ENCODE results near the gene SMIM45.

SMIM45 gene

DNA sequence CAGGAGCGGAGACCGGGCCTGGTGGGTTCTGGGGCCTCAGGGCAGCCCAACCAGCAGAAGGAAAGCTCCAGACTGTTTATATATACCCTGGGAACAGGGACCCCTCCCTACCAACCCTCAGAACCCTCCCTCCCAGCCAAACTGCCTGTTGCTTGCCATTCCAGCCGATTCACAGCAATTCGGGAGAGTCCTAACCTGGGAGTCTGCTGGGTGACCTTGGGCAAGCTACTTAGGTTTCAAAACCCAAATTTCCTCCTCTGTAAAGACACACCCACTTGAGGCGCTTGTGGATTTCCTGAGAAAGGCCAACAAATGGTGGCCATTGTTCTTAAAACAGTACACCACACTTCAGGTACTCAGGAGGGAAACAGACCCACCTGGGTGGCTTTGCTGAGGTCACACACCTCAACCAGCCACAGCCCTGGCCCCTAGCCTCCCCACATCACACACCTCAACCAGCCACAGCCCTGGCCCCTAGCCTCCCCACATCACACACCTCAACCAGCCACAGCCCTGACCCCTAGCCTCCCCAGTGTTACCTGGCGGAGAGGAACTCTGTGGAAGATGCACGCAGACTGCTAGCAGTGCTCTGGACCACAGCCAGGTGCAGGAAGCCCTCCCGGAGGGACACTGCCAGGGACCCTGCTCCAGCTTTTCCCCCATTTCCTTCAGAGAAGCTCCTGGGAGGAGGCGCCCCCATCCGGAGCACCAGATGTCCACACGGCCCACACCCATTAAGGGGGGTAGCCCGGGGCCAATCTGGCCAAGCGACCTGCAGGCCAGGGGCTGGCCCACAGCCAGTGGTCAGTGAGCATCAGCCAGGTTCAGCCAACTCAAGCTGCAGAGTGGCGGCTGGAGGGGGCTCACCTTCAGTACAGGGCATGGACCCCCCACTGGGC lies 43.3 kb upstream of the SMIM45 start:
- Histone ChIP-seq H3K36me3 (ENCODE audit: low read depth, low read length) (no peaks in the 10 kb centered on the region), H3K9ac (ENCODE audit: low read length) (no peak overlapping the region), H3K4me2 (ENCODE audit: low read length) (no peak overlapping the region), H3K27me3 (ENCODE audit: low read length) (0 out of 2 replicates have a peak, but pooled peaks cover 6% of the 10 kb centered on the region), H3K4me1 (ENCODE audit: insufficient read depth, low read length) (no peaks in the 10 kb centered on the region), H2AFZ (ENCODE audit: low read length) (no peak overlapping the region), H3K27ac (ENCODE audit: low read length) (no peak overlapping the region), H4K20me1 (ENCODE audit: low read length) (no peaks in the 10 kb centered on the region), H3K9me3 (ENCODE audit: low read length) (no peaks in the 10 kb centered on the region), H3K4me3 (ENCODE audit: low read length) (no peak overlapping the region), H3K9me2 (replicated peaks; ENCODE audit: low read length) (no peaks in the 10 kb centered on the region), H3F3A (ENCODE audit: low read length, unreplicated experiment) (no peaks in the 10 kb centered on the region), H3K79me2 (ENCODE audit: low read length) (no peaks in the 10 kb centered on the region)
- ATAC-seq (no peak; the same call in 1 of the 2 replicates), DNase-seq (no peak)
- no TSS peak for BruUV-seq (replicated peaks)
- CTCF ChIA-PET, result no interaction called here
- POLR2A ChIA-PET (ENCODE audit: unreplicated experiment), result interaction anchor here (0.6 kb wide), 1 partner anchor 909 kb away, joined by 3 read pairs; no protein-coding TSS in a partner anchor
- intact Hi-C loops (cut with micrococcal nuclease), result no loop called here
- TF ChIP-seq, protein P1, sequence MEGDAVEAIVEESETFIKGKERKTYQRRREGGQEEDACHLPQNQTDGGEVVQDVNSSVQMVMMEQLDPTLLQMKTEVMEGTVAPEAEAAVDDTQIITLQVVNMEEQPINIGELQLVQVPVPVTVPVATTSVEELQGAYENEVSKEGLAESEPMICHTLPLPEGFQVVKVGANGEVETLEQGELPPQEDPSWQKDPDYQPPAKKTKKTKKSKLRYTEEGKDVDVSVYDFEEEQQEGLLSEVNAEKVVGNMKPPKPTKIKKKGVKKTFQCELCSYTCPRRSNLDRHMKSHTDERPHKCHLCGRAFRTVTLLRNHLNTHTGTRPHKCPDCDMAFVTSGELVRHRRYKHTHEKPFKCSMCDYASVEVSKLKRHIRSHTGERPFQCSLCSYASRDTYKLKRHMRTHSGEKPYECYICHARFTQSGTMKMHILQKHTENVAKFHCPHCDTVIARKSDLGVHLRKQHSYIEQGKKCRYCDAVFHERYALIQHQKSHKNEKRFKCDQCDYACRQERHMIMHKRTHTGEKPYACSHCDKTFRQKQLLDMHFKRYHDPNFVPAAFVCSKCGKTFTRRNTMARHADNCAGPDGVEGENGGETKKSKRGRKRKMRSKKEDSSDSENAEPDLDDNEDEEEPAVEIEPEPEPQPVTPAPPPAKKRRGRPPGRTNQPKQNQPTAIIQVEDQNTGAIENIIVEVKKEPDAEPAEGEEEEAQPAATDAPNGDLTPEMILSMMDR (conservative IDR thresholded peaks at IDR 0.05; ENCODE audit: low read depth, low read length), result no peak
- no peak for TF ChIP-seq EZH2 (IDR thresholded peaks at IDR 0.05; ENCODE audit: low read length, unreplicated experiment)
- TF ChIP-seq EZH2phosphoT487 (IDR thresholded peaks at IDR 0.05; ENCODE audit: borderline replicate concordance, low read length), result no peak

DNA sequence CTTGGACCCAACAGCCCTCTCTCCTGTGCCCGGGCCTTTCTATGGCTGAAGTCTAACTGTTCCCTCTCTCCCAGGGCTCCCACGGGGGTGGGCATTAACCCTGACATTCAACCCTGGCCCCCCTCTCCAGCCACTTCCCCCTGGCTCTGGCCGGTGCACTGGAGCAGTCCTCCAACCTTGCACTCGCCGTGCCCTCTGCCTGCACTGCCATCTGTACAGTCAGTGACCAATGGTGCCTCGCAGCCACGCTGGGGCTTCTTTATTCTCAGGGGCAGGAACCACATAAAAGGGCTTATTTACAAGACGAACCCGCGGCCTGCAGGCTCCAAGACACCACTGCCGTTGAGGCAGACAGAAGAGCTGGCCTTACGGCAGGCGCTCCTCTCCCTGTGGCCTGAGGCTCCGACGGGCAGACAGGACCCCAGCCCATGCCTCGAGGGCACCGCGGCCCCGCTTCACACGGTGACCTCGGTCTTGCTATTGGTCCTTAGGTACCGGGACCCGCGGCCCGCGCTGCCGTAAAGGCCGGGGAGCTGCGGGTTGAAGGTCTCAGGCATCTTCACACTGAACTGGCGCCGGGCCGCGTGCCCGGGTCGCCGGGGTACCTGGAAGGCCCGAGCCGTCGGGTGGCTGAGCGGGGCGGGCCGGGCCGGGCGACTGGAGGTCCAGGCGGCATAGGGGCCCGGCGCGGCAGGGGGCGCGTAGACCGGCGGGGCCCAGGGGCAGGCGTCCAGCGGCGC lies 42.5 kb upstream of the SMIM45 start:
- no peaks in the 10 kb centered on the region for H4K20me1 ChIP-seq (ENCODE audit: low read length)
- H3K4me1 ChIP-seq (ENCODE audit: insufficient read depth, low read length), result no peaks in the 10 kb centered on the region
- H3K36me3 ChIP-seq (ENCODE audit: low read depth, low read length), result no peaks in the 10 kb centered on the region
- DNase-seq (no peak), ATAC-seq (no peak)
- H3K4me2 ChIP-seq (ENCODE audit: low read length), result no peak overlapping the region
- intact Hi-C loops (cut with micrococcal nuclease), result no loop called here
- no peaks in the 10 kb centered on the region for H3K9me2 ChIP-seq (replicated peaks; ENCODE audit: low read length)
- 0 out of 2 replicates have a peak, but pooled peaks cover 6% of the 10 kb centered on the region for H3K27me3 ChIP-seq (ENCODE audit: low read length)
- no peaks in the 10 kb centered on the region for H3F3A ChIP-seq (ENCODE audit: low read length, unreplicated experiment)
- H3K4me3 ChIP-seq (ENCODE audit: low read length), result no peak overlapping the region
- no peak overlapping the region for H3K9ac ChIP-seq (ENCODE audit: low read length)
- POLR2A ChIA-PET (ENCODE audit: unreplicated experiment), result no interaction called here
- no peaks in the 10 kb centered on the region for H3K9me3 ChIP-seq (ENCODE audit: low read length)
- CTCF ChIA-PET, result no interaction called here
- no peak overlapping the region for H3K27ac ChIP-seq (ENCODE audit: low read length)
- H2AFZ ChIP-seq (ENCODE audit: low read length), result no peak overlapping the region
- H3K79me2 ChIP-seq (ENCODE audit: low read length), result no peaks in the 10 kb centered on the region
- BruUV-seq (replicated peaks), result no TSS peak
- TF ChIP-seq, protein P1 (conservative IDR thresholded peaks at IDR 0.05; ENCODE audit: low read depth, low read length), result no peak
- no peak for TF ChIP-seq EZH2phosphoT487 (IDR thresholded peaks at IDR 0.05; ENCODE audit: borderline replicate concordance, low read length)

Data from PC-3 (cell line).